K562 (cell line): ENCODE measurements around the gene IFRD1.

Experiments used
- CBX8 ChIP-seq: fragments of 200-600 bp; sonication (generic); IDR thresholded peaks from 2 replicates; pipeline ENCODE4 v1.6.1; 2012; ENCODE audit warnings: borderline replicate concordance, mixed run types, low read depth, mild to moderate bottlenecking, moderate library complexity, mixed read lengths, low read length, control low read depth, inconsistent platforms; ENCODE audit not compliant: poor library complexity, severe bottlenecking; ENCODE audit errors: extremely low read depth
- CHD2 ChIP-seq: IDR thresholded peaks from 2 replicates; pipeline ENCODE4 v1.6.1; 2011; ENCODE audit warnings: low read depth, low read length
- ETV5 ChIP-seq: sonication (generic); formaldehyde crosslinking; IDR thresholded peaks from 2 replicates; pipeline ENCODE4 v1.4.0; 2020; ENCODE audit warnings: low read depth, mild to moderate bottlenecking, missing genetic modification reagents
- NR3C1 ChIP-seq: sonication (generic); formaldehyde crosslinking; IDR thresholded peaks from 2 replicates; pipeline ENCODE4 v1.8.1; 2022; ENCODE audit warnings: missing genetic modification reagents
- POLR2A ChIP-seq: fragments of 450-650 bp; conservative IDR thresholded peaks from 2 replicates; pipeline ENCODE4 v1.6.1; 2016
- ZFX ChIP-seq: sonication (generic); formaldehyde crosslinking; IDR thresholded peaks from 2 replicates; pipeline ENCODE4 v1.8.0; 2022; ENCODE audit warnings: mild to moderate bottlenecking, missing genetic modification reagents, moderate library complexity

DNA sequence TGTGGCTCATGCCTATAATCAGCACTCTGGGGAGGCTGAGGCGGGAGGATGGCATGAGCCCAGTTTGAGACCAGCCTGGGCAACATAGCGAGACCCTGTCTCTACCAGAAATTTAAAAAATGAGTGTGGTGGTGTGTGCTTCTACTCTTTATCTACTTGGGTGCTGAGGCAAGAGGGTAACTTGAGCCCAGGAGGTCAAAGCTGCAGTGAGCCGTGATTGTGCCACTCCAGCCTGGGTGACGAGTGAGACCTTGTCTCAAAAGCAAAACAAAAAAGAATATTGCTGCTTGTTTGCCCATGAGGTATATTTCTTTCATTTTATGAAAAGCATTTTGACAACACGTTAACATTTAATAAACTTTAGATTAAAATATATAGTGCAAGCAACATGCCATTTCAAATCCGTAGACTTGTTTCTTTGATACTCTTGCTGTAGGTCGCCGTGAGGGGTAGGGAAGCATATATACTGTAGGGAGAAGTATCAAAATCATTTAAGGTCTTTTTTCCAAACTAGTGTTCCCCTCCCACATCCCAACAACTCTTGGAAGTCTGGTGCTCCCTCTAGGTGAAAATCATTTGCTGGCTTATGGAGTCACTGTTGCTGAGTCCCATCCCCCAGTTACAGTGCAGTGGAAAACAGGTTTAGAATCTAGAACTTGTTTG is 26.3 kb downstream of the IFRD1 start:
- TF ChIP-seq CBX8 (no peak), NR3C1 (CRISPR knock-in tag) (no peak), CHD2 (no peak), ETV5 (no peak), ZFX (no peak), POLR2A (0 out of 2 replicates have a peak, but pooled peaks have one; percentile 39)
